H1 (cell line): ENCODE results near the gene FNIP2. TPM values are rescaled to one million over a fixed set of nuclear protein-coding genes. Genes with fewer than 3 reads are reported as not detected.

Experiments used
- CTCF ChIA-PET: fragments of 300-600 bp; sonication (Branson Sonifier 250); formaldehyde crosslinking; loops from one replicate; lab custom pipeline; 2021; ENCODE audit not compliant: partially characterized antibody; lab: Charles Lee
- POLR2A ChIA-PET: fragments of 300-600 bp; sonication (Branson Sonifier 250); formaldehyde crosslinking; loops from one replicate; lab custom pipeline; 2021; ENCODE audit warnings: inconsistent platforms; ENCODE audit not compliant: partially characterized antibody; lab: Charles Lee
- DNase-seq, 2 experiments: peaks; one replicate each; pipeline versions ENCODE4 v3.0.0 to v3.0.0-alpha.2; 2010 to 2022; ENCODE audit warnings: low spot score in 2 of 2, low read depth in 1 of 2, mixed read lengths in 1 of 2
- FAIRE-seq: peaks from 2 replicates; lab custom pipeline; 2011; peaks lifted over from hg19 to GRCh38; lab: Jason Lieb, UNC
- H2AFZ ChIP-seq: 2 replicates; pipeline ENCODE4 v1.8.1; 2012; ENCODE audit warnings: low read length, inconsistent platforms
- H2AK5ac ChIP-seq: 2 replicates; pipeline ENCODE4 v1.6.1; 2013; ENCODE audit warnings: low read depth, low read length
- H2BK120ac ChIP-seq: replicated peaks from 2 replicates; pipeline ENCODE3; 2013; ENCODE audit warnings: low read depth, low read length, inconsistent platforms
- H2BK12ac ChIP-seq: 2 replicates; pipeline ENCODE4 v1.6.1; 2013; ENCODE audit warnings: low read depth, low read length
- H2BK15ac ChIP-seq: 2 replicates; pipeline ENCODE4 v1.6.1; 2013; ENCODE audit warnings: low read length
- H2BK20ac ChIP-seq: 2 replicates; pipeline ENCODE4 v1.6.1; 2013; ENCODE audit warnings: low read length
- H2BK5ac ChIP-seq: 2 replicates; pipeline ENCODE4 v1.6.1; 2013; ENCODE audit warnings: low read depth, low read length
- H3K14ac ChIP-seq: 2 replicates; pipeline ENCODE4 v1.6.1; 2013; ENCODE audit warnings: inconsistent platforms; ENCODE audit not compliant: insufficient read length
- H3K18ac ChIP-seq: 2 replicates; pipeline ENCODE4 v1.6.1; 2013; ENCODE audit warnings: low read length; ENCODE audit errors: extremely low read depth
- H3K23ac ChIP-seq: 2 replicates; pipeline ENCODE4 v1.6.1; 2013; ENCODE audit warnings: inconsistent platforms; ENCODE audit not compliant: insufficient read length
- H3K23me2 ChIP-seq: 2 replicates; pipeline ENCODE4 v1.6.1; 2013; ENCODE audit warnings: low read depth, low read length
- H3K27ac ChIP-seq: 2 replicates; pipeline ENCODE4 v1.6.1; 2011; ENCODE audit warnings: low read depth, low read length, inconsistent platforms
- H3K27me3 ChIP-seq, 4 experiments: replicated peaks in 1 of 4; 1 replicate in 1 of 4; 2 replicates in 3 of 4; pipeline versions ENCODE4 v1.6.1 to v1.8.1; 2011 to 2013; ENCODE audit warnings: low read length in 3 of 4, mild to moderate bottlenecking in 3 of 4, inconsistent platforms in 2 of 4, mixed read lengths in 2 of 4, moderate library complexity in 1 of 4; ENCODE audit not compliant: control insufficient read depth in 3 of 4, insufficient read depth in 3 of 4; ENCODE audit errors: extremely low read depth in 1 of 4
- H3K36me3 ChIP-seq, 4 experiments: 2 replicates each; pipeline versions ENCODE4 v1.6.1 to v1.8.1; 2011 to 2013; ENCODE audit warnings: mild to moderate bottlenecking in 4 of 4, low read length in 3 of 4, moderate library complexity in 2 of 4, control low read depth in 1 of 4, inconsistent platforms in 1 of 4; ENCODE audit not compliant: insufficient read depth in 4 of 4, control insufficient read depth in 2 of 4
- H3K4ac ChIP-seq: replicated peaks from 2 replicates; pipeline ENCODE3; 2013; ENCODE audit warnings: low read length, low read depth, mixed read lengths, inconsistent platforms; ENCODE audit not compliant: insufficient read length
- H3K4me1 ChIP-seq, 4 experiments: replicated peaks in 1 of 4; 1 replicate in 1 of 4; 2 replicates in 3 of 4; pipeline versions ENCODE4 v1.6.1 to v1.8.1; 2011 to 2013; ENCODE audit warnings: low read length in 3 of 4, inconsistent platforms in 2 of 4, mixed read lengths in 1 of 4; ENCODE audit not compliant: insufficient read depth in 4 of 4, control insufficient read depth in 3 of 4
- H3K4me2 ChIP-seq, 2 experiments: 2 replicates each; pipeline versions ENCODE4 v1.6.1 to v1.8.1; 2011 to 2013; ENCODE audit warnings: low read depth in 2 of 2, low read length in 2 of 2, control low read depth in 1 of 2, inconsistent platforms in 1 of 2, mild to moderate bottlenecking in 1 of 2; ENCODE audit not compliant: insufficient read depth in 1 of 2
- H3K4me3 ChIP-seq, 4 experiments: fragments of 200-600, 300-600 bp in 1 of 4; sonication (generic), shearing (Covaris generic), sonication (Bioruptor Twin) in 1 of 4; 2 replicates each; pipeline versions ENCODE4 v1.5.1 to v1.8.1; 2011 to 2016; ENCODE audit warnings: low read length in 4 of 4, low read depth in 3 of 4, control low read depth in 2 of 4, inconsistent platforms in 2 of 4, mild to moderate bottlenecking in 2 of 4, mixed read lengths in 1 of 4, moderate library complexity in 1 of 4; ENCODE audit not compliant: insufficient read depth in 2 of 4; ENCODE audit errors: extremely low read depth in 1 of 4
- H3K56ac ChIP-seq: replicated peaks from 2 replicates; pipeline ENCODE3; 2013; ENCODE audit warnings: low read depth, mild to moderate bottlenecking, mixed read lengths, low read length, inconsistent platforms; ENCODE audit not compliant: insufficient read length
- H3K79me1 ChIP-seq: 2 replicates; pipeline ENCODE4 v1.6.1; 2013; ENCODE audit warnings: low read depth, low read length, control low read depth
- H3K79me2 ChIP-seq, 2 experiments: 2 replicates each; pipeline versions ENCODE4 v1.6.1 to v1.8.1; 2012 to 2013; ENCODE audit warnings: low read length in 2 of 2, mild to moderate bottlenecking in 2 of 2, inconsistent platforms in 1 of 2; ENCODE audit not compliant: insufficient read depth in 2 of 2, control insufficient read depth in 1 of 2
- H3K9ac ChIP-seq, 4 experiments: replicated peaks in 1 of 4; 1 replicate in 1 of 4; 2 replicates in 3 of 4; pipeline versions ENCODE4 v1.6.1 to v1.8.1; 2011 to 2013; ENCODE audit warnings: low read depth in 3 of 4, low read length in 3 of 4, control low read depth in 2 of 4, mild to moderate bottlenecking in 2 of 4, moderate library complexity in 2 of 4, inconsistent platforms in 1 of 4; ENCODE audit errors: extremely low read depth in 1 of 4
- H3K9me3 ChIP-seq, 2 experiments: 2 replicates each; pipeline versions ENCODE4 v1.6.1 to v1.8.1; 2012 to 2013; ENCODE audit warnings: mild to moderate bottlenecking in 2 of 2, moderate library complexity in 2 of 2, control low read depth in 1 of 2, inconsistent platforms in 1 of 2, low read depth in 1 of 2, low read length in 1 of 2, mixed read lengths in 1 of 2; ENCODE audit not compliant: insufficient read depth in 2 of 2
- H4K20me1 ChIP-seq, 2 experiments: replicated peaks in 1 of 2; 2 replicates each; pipeline versions ENCODE3 to v1.8.1; 2011 to 2013; ENCODE audit warnings: inconsistent platforms in 2 of 2, low read length in 2 of 2, mild to moderate bottlenecking in 1 of 2; ENCODE audit not compliant: insufficient read depth in 2 of 2, control insufficient read depth in 1 of 2
- H4K5ac ChIP-seq: 2 replicates; pipeline ENCODE4 v1.6.1; 2013; ENCODE audit warnings: low read length, low read depth, mixed read lengths, inconsistent platforms; ENCODE audit not compliant: insufficient read length
- H4K8ac ChIP-seq: 2 replicates; pipeline ENCODE4 v1.8.0; 2013; ENCODE audit warnings: mild to moderate bottlenecking, moderate library complexity, low read length, inconsistent platforms; ENCODE audit not compliant: insufficient read depth; ENCODE audit errors: extremely low read depth
- H4K91ac ChIP-seq: replicated peaks from 2 replicates; pipeline ENCODE3; 2013; ENCODE audit warnings: low read length, mixed read lengths, inconsistent platforms; ENCODE audit not compliant: insufficient read length
- CTCF ChIP-seq, 3 experiments: IDR thresholded peaks; 1 replicate in 2 of 3; 2 replicates in 1 of 3; pipeline versions ENCODE4 v1.5.1 to v1.6.1; 2011; ENCODE audit warnings: low read length in 3 of 3, mild to moderate bottlenecking in 3 of 3, inconsistent platforms in 2 of 3, low read depth in 1 of 3, moderate library complexity in 1 of 3; ENCODE audit not compliant: insufficient read depth in 1 of 3; ENCODE audit errors: control extremely low read depth in 1 of 3
- SIN3A ChIP-seq, 2 experiments: IDR thresholded peaks in 1 of 2; conservative IDR thresholded peaks in 1 of 2; 2 replicates each; pipeline ENCODE4 v1.6.1; 2011 to 2012; ENCODE audit warnings: low read length in 2 of 2, improper control_type of control experiment in 1 of 2, low read depth in 1 of 2, mild to moderate bottlenecking in 1 of 2
- TCF12 ChIP-seq: IDR thresholded peaks from 2 replicates; pipeline ENCODE4 v1.6.1; 2011; ENCODE audit warnings: low read depth, mild to moderate bottlenecking, low read length
- ZNF274 ChIP-seq: IDR thresholded peaks from 2 replicates; pipeline ENCODE4 v1.7.0; 2012; ENCODE audit warnings: low read length, borderline replicate concordance; ENCODE audit errors: extremely low read depth
- WGBS, 2 experiments: shearing (Covaris generic) in 1 of 2; methylation state at CpG; one replicate each; pipeline versions ENCODE4 v1.1.6 to v1.1.7; 2013 to 2015; ENCODE audit warnings: low lambda C conversion rate in 2 of 2, mixed read lengths in 2 of 2, inconsistent platforms in 1 of 2, low coverage in 1 of 2, missing lambda C conversion rate in 1 of 2; ENCODE audit not compliant: insufficient replicate concordance in 2 of 2, insufficient coverage in 1 of 2, insufficient read length in 1 of 2; ENCODE audit errors: extremely low coverage in 1 of 2, missing lambda C conversion rate in 1 of 2; 5-methylcytosine and 5-hydroxymethylcytosine counted together
- polyA plus RNA-seq, 7 experiments: library from polyadenylated mRNA; depleted of rRNA in 3 of 7; stranded (reverse) in 5 of 7; unstranded in 2 of 7; fragments of >200 nt in 5 of 7; fragments of 200-250 nt in 2 of 7; gene quantifications; 1 replicate in 5 of 7; 2 replicates in 1 of 7; 4 replicates in 1 of 7; pipeline versions ENCODE4 v1.2.1 to v1.2.3, GENCODE V29; 2011 to 2013; ENCODE audit warnings: missing spikeins in 2 of 7, mixed read lengths in 2 of 7
- total RNA-seq: library from RNA; stranded (reverse); fragmentation: NEBNext Ultra II Directional; extraction: Animal tissue kit (Norgen Biotek cat#: 25700); gene quantifications from 2 replicates; pipeline ENCODE4 v1.2.1, GENCODE V29; 2021

The FNIP2 gene
- total and polyA plus RNA-seq, 2 of the 8 experiments (the other 6 are each of a cell fraction or from before 2014, with no cell fraction given) = 4.0 to 13.0 TPM

- Histone ChIP-seq H2BK120ac (no peak overlapping the region), H3K23ac (no peak overlapping the region), H3K4me2 (no peak overlapping the region), H3K79me1 (no peaks in the 10 kb centered on the region), H2BK15ac (no peak overlapping the region), H3K18ac (no peak overlapping the region), H2AK5ac (no peak overlapping the region), H3K56ac (no peak overlapping the region), H3K27me3 (no peaks in the 10 kb centered on the region; a peak in 1 of 7 replicates), H2BK20ac (no peak overlapping the region), H4K20me1 (no peaks in the 10 kb centered on the region), H4K91ac (no peak overlapping the region), H2BK12ac (no peak overlapping the region), H3K14ac (no peak overlapping the region), H2BK5ac (no peak overlapping the region), H4K5ac (no peak overlapping the region), H4K8ac (no peak overlapping the region), H3K9me3 (no peaks in the 10 kb centered on the region), H3K79me2 (peaks cover 0 to 13% of the 10 kb centered on the region in 2 experiments; a peak in 2 of 4 replicates), H3K4me3 (no peak overlapping the region), H2AFZ (no peak overlapping the region), H3K27ac (no peak overlapping the region), H3K23me2 (peaks cover 7% of the 10 kb centered on the region), H3K9ac (no peak overlapping the region), H3K36me3 (no peaks in the 10 kb centered on the region), H3K4ac (no peak overlapping the region), H3K4me1 (peaks cover 0 to 3% (median 0%) of the 10 kb centered on the region in 4 experiments; a peak in 2 of 7 replicates)
- DNase-seq (no peak), FAIRE-seq (no peak)
- ChIA-PET POLR2A (no interaction called here), CTCF (interaction anchor here (1.0 kb wide), 2 partner anchors 12 to 468 kb away, joined by 3 read pairs; no protein-coding TSS in a partner anchor)
- WGBS, 2 experiments = 84% methylated on average over 6 of the region's 6 CpGs; no CpG with 5 or more reads in 1 of the 2 experiments
- TF ChIP-seq SIN3A (conservative IDR thresholded peaks at IDR 0.05 in 1 of 2, IDR thresholded peaks at IDR 0.05 in 1 of 2; ENCODE audit: low read depth in 1 of 2, low read length in 2 of 2) (no peak), ZNF274 (no peak), CTCF (IDR thresholded peaks at IDR 0.05; ENCODE audit: control extremely low read depth in 1 of 3, insufficient read depth in 1 of 3, low read depth in 1 of 3, low read length in 3 of 3) (no peak), TCF12 (no peak)
Observed at GRCh38 chr4:158726633-158727032, 42.2 kb upstream of the FNIP2 start.
